GDM1 (cell line): ENCODE data around the gene NUCKS1.
A peak's percentile ranks its signal among the peaks of the same experiment; 100 is the strongest.
"Not testable (repeated sequence)": the region's sequence is repeated elsewhere in the genome, so short reads cannot be mapped to it uniquely, and the experiment has no call there.

ENCODE experiments used
- DNase-seq: peaks from one replicate; lab custom pipeline; 2025; lab: John Stamatoyannopoulos, UW

NUCKS1 gene

DNA sequence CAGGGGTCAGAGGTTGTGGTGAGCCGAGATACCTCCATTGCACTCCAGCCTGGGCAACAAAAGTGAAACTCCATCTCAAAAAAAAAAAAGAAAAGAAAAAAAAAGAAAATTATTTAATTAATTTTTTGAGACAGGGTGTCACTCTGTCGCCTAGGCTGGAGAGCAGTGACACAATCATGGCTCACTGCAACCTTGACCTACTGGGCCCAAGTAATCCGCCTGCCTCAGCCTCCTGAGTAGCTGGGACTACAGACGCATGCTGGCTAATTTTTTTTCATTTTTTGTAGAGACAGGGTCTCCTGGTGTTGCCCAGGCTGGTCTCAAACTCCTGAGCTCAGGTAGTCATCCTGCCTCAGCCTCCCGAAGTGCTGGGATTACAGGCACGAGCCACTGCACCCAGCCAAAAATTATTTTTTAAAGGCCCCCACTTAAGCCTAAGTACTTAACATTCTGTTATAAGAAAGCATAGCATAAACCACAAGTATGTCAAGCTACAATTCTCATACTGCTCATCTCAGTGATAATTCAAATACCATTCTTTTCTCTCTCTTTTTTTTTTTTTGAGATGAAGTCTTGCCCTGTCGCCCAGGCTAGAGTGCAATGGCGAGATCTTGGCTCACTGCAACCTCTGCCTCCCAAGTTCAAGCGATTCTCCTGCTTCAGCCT lies 19.9 kb downstream of the NUCKS1 start:
- no peak for DNase-seq

DNA sequence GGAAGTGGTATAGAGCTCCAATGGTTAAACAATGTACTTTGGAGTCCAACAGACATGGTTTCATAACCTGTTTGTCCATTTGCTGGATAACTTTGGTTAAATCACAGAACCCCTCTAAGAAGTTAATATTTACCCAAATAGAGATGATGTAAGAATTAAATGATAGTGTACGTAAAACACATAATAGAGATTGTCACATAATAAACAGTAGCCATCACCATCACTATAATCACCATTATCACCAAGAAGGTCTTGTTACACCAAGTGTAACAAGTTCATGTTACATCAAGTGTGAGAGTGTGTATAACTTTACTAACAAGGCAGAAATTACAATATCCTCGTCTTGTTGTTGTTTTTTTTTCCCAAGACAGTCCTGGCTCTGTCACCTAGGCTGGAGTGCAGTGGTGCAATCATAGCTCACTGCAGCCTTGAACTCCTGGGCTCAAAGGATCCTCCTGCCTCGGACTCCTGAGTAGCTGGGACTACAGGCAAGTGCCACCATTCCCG lies 23.3 kb downstream of the NUCKS1 start:
- DNase-seq: no peak

DNA sequence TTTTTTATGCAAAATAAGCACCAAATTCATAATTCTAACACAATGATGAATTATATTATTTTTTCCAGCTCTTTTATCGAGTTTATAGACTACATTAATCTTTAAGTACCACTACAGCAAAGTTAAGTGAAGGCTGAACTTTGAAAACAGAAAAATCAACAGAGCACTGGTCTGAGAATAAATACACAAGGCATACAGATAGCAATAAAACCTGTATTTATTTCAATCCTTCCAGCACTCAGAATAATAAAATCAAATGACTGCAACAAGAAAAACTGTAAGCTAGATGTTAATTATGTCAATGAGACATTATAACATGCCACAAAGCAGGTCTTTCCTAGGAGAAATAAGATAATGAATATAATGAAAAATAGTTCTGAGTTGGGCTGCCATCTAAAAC lies 24.5 kb downstream of the NUCKS1 start:
- no peak for DNase-seq

GRCh38 chr1:205720740-205721139 lies 29.2 kb downstream of the NUCKS1 start:
- not testable (repeated sequence) for DNase-seq

- no peak for DNase-seq
Observed at GRCh38 chr1:205719762-205720161, 30.2 kb downstream of the NUCKS1 start.

- DNase-seq: no peak
Observed at GRCh38 chr1:205719015-205719414, 31.0 kb downstream of the NUCKS1 start.

GRCh38 chr1:205716371-205717132 lies 33.4 kb downstream of the NUCKS1 start:
- DNase-seq: no peak

- DNase-seq: no peak
Observed at GRCh38 chr1:205715628-205716027, 34.4 kb downstream of the NUCKS1 start.

GRCh38 chr1:205714906-205715246 lies 35.1 kb downstream of the NUCKS1 start:
- no peak for DNase-seq

DNA sequence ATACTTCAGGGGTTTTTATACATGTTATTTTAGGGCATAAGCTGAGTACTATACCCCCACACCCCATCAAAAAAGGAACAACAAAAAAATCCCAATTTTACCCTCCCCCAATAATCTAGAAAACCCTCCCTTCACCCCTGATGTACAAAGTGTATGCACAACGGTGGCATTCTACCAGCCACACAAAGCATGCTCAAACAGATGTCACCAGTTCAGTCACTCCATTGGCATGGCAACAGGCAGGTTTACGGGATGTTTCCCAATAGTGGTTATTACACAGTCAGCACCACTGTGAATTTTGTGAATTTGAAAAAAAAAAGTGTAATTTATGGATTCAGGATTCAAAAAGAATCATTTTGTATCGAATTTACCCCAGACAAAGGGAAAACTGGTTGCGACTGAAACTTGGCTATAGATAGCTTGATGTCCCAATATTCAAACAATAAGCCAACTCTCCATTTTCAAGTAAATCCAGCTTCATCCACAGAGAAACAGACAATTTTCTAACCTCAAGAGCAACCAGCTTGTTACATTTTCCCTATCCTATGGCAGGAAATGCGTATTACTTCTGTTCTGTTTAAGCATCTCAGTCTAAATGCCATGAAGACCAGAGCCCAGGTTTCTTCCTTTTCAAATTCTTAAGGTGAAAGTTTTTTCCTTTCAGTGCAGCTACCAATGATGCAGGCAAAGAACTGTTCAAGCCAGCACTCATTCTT lies 35.6 kb downstream of the NUCKS1 start:
- no peak for DNase-seq

DNA sequence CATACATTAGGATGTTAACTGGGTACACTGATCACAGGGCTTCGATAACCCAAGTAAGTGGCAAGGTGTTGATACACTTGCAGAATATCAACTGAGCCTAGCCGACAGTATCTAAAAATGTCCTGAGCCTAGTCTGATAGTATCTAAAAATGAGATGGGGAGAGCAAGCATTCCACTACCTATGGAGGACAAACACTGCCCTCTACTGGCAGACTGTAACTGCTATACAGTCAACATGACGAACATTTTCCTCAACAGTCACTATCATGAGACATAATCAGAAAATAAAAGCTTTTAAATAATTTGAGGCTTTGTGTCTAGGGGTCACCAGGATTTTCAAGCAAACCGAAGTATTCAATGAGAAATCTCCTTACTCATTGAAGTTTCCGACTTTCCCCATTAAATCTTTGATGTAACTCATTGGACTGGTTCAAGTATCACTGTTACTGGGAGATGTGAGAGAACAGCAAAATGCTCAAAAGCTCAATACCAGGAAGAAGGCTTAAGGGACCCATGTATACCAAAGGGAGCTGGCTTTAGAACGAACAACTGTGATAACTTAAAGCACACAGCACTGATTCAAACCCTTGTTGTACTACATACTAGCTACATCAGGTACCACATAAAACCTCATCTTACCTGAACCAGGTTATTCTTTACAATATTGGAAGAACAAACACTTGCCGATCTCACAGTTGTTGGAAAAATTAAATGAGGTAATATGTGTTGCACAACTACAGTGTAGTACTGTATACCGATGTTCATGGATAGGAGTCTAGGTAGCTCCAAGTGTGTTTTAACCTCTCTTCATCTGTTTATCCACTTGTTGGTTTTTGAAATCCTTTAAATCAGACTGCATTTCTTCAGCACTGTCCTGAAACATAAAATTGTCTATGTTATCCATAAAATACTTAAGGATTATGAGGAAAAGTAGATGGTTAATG lies 38.6 kb downstream of the NUCKS1 start:
- peak; percentile 52 for DNase-seq

GRCh38 chr1:205710201-205711062 lies 39.5 kb downstream of the NUCKS1 start:
- DNase-seq: no peak

DNA sequence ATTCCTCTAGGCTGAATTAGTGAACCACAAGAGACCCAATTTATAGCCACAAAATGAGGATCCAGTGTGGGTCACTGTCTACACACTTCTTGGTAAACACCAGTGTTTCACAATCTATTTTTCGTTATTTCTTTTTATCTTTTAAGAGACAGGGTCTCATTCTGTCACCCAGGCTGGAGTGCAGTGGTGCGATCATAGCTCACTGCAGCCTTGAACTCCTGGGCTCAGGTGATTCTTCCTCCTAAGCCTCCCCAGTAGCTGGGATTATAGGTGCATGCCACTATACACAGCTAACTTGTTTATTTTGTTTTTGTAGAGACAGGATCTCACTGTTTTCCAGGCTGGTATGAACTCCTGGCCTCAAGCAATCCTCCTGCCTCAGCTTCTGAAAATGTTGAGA lies 40.3 kb downstream of the NUCKS1 start:
- DNase-seq: no peak

DNA sequence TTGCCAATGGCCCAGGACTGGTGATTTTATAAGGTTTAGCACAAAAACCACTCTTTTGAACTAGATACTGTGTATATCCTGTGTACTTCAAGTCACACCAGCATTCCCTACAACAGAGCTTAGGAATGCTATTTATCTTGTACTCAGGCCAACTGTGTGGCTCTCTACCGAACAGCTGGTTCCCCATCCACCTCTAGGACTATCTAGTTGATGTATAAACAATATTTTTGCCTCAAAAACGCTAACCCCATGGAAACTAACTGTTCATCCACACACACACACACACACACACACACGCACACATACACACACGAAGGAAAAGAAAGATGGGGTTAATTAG lies 41.0 kb downstream of the NUCKS1 start:
- DNase-seq: no peak

- DNase-seq: no peak
Observed at GRCh38 chr1:205706601-205707502, 43.1 kb downstream of the NUCKS1 start.

DNA sequence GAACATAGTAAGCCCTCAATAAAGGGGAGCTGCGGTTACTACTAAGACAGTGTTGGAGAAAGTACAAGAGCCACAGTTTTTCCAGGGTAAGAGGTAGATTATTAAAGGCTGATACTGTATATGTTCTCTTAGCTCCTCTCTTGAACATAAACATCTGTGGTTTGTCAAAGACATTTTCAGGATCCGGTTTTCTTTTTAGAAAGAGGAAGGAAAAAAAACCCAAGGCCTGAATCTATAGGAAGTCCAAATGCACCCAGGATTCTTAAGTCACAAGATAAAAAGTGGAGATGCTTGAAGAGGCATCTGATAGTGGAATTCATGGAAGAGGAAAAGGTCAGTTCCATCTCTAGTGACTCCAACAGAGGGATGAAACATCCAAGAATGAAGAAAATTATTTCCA lies 45.1 kb downstream of the NUCKS1 start:
- no peak for DNase-seq

- no peak for DNase-seq
Observed at GRCh38 chr1:205703072-205703471, 46.9 kb downstream of the NUCKS1 start.

DNA sequence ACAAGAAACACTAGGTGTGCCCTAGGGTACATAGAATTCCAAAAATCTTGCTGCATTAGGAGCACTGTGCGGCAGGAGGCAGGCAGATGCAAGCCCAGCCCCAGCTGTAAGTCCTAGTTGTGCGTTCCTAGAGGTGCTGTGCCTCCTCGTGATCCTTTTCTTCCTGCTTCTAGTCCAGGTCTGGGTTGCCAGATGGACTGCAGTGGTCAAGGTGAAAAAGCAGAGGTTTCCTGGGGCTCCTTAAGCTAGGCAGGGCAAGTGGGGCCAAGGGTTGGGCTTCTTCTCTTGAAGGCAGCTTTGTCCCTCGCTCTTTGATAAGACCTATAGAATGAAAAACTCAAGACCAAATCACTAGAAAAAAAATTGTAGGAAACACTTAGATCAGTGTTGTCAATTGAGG lies 48.1 kb downstream of the NUCKS1 start:
- DNase-seq: no peak

GRCh38 chr1:205701420-205701819 lies 48.6 kb downstream of the NUCKS1 start:
- no peak for DNase-seq

DNA sequence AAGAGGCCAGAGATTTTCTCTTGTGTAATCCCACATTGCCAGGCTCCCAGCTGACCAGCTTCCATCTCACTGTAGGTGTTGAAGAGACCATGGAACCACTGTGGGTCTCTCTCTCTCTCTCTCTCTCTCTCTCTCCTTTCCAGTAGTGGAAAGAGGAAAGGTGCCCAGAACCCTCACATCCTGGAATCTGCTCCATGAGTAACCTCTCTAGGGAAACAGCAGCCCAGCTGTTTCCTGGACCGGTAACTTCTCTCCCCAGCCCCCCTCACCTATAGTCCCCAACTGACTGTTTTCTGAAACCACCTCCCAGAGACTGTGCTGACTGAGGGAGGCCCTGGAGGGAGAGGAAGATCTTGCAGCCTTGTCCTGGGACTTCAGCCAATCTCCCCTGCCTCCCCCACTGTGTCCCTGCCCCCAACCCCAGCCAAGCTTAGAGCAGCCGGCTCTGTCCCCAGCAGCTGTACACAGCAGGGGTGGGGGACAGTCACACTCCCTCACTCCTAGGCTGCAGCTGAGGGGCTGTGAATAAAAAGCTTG lies 49.0 kb downstream of the NUCKS1 start:
- DNase-seq: peak; percentile 53
